Measurements from ENCODE around the gene DAAM1.

DNA sequence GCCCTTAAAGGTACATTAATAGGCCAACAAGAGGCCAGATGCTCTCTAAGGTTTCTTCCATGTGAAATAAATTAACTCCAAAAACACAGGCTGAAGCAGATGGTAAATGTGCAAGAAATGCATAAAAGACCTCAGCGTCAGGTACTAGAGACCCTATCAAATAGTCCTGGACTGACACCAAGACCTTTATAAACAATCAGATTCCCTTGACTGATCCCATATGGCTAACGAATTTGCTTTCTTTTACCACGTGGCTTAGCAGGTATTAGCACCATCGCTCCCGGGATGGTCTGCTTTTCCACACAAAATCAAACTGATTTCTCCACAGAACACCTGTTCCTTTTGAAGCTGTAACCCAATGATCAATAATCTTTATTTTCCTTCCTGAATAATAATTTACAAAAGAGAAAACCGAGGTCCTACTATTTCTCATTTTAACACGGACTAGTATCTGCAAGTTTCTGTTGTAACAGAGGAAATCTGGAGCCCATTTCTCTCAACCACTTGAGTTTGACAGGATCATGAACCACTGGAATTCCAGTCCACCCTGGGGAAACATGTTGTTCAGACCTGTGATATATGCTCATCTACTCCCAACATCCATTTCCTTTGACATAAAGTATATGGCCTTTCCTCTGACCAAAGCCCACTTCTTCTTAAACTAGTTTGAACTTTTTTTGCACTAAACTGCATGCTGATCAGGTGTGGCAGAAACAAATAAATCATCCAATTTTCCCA, 48.2 kb upstream of the DAAM1 start:
- TF ChIP-seq EP300 (IDR thresholded peaks at IDR 0.05) (no peak), CTCF (IDR thresholded peaks at IDR 0.05) (no peak), POLR2A (IDR thresholded peaks at IDR 0.05) (no peak)
